ENCODE data around the gene KIAA0513. TPM values are rescaled to one million over a fixed set of nuclear protein-coding genes. Genes with fewer than 3 reads are reported as not detected.
A peak's percentile ranks its signal among the peaks of the same experiment; 100 is the strongest.

The KIAA0513 gene
- total RNA-seq, 1 donor from 2014 or later: 12.9 TPM

DNA sequence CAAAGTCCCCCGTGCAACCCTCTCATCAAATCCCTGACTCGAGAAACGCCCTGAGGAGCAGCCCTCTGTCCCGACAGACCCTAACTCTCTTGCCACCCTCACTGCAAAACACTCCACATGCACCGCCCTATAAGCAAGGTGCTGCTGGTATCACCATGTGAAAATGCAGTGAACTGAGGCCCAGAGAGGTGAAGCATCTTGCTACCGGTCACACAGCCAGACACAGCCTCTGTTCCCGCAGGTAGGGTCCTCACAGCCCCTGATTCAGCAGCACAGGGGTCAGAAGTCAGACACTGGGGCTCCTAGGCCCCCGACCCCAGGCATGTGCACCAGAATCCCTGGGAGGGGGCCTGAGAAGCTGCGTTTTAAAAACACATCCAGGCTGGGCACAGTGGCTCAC, 83.6 kb downstream of the KIAA0513 start:
- Mint-ChIP-seq H3K27me3 (no peaks in the 10 kb centered on the region), H3K4me1 (ENCODE audit: unreplicated experiment) (peaks cover 24% of the 10 kb centered on the region), H3K4me3 (no peak overlapping the region), H3K36me3 (no peaks in the 10 kb centered on the region), H3K27ac (no peak overlapping the region), H3K9me3 (no peaks in the 10 kb centered on the region)
- no peak for TF ChIP-seq CTCF (conservative IDR thresholded peaks at IDR 0.05)
- DNase-seq (ENCODE audit: extremely low spot score, unreplicated experiment): no peak

DNA sequence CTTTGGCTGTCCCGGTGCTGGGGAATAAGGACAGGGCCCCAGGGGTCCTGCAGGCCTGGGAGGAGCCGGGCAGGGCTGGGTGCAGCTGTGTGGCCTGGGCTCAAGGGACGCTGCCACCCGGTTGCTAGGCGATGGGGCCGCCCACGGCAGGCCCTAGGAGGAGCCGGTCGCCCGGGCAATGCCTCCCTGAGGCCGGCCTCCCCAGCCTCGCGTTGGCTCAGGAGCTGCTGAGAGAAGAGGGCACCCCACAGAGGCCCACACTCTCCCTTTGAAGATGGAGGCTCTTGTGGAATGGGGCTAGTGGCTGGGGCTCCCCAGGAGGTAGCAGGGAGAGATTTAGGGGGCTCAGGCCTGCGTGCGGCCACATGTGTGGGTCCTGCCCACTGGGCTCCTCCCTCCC, 84.8 kb downstream of the KIAA0513 start, which contains the start of gene CIBAR2:
CIBAR2 (minus strand) TSS at position 109 of the 400 bp plus-strand sequence. CDS start 120 bp downstream, outside the sequence.
- no peaks in the 10 kb centered on the region for H3K27me3 Mint-ChIP-seq
- H3K36me3 Mint-ChIP-seq: no peaks in the 10 kb centered on the region
- H3K9me3 Mint-ChIP-seq: no peaks in the 10 kb centered on the region
- peaks cover 29% of the 10 kb centered on the region for H3K4me1 Mint-ChIP-seq (ENCODE audit: unreplicated experiment)
- no peak within 1 kb of the TSS for H3K4me3 Mint-ChIP-seq
- DNase-seq (ENCODE audit: extremely low spot score, unreplicated experiment): no peak
- H3K27ac Mint-ChIP-seq: no peak within 1 kb of the TSS
- no peak for TF ChIP-seq CTCF (conservative IDR thresholded peaks at IDR 0.05)

DNA sequence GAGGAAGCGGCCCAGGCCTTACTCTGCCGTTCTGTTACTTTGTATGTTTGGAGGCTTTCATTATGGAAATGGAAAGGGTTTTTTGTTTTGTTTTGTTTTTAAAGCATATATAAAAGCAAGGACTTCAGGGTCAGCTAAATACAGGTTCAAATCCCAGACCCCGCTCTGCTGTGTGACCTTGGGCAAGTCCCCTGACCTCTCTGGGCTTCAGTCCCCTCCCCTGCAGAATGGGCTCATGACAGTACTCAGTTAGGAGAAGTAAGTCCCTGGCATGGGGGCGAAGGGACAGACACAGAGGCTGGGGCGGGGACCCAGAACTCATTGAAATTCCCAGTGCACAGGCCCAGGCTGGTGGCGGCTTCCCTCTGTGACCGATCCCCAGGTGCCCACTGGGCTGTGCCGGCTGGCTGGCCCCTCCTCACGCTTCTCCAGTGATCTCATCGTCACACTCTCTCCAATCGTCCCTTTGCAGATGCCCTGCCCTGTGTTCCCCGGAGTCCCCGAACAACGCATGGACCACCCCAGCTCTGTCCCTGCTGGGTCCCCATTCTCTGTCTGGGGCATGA, 85.7 kb downstream of the KIAA0513 start:
- Mint-ChIP-seq H3K9me3 (no peaks in the 10 kb centered on the region), H3K27ac (no peak overlapping the region), H3K4me3 (no peak overlapping the region), H3K4me1 (ENCODE audit: unreplicated experiment) (peaks cover 29% of the 10 kb centered on the region), H3K27me3 (no peaks in the 10 kb centered on the region), H3K36me3 (no peaks in the 10 kb centered on the region)
- no peak for DNase-seq (ENCODE audit: extremely low spot score, unreplicated experiment)
- no peak for TF ChIP-seq CTCF (conservative IDR thresholded peaks at IDR 0.05)

DNA sequence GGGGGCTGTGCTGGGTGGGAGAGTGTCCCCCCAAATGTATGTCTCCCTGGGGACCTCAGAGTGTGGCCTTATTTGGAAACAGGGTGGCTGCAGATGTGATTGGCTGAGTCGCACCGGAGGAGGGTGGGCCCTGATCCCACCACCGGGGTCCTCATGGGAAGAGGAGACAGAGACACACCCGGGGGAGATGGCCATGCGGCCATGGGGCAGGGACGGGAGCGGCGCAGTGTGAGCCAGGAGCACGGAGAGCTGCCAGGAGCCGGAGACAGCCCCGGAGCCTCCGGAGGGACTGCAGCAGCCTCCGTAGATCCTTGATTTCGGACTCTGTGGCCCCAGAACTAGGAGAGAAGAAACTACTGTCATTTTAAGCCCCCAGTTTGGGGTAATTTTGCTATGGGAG, 86.3 kb downstream of the KIAA0513 start:
- H3K27ac Mint-ChIP-seq: no peak overlapping the region
- no peak overlapping the region for H3K4me3 Mint-ChIP-seq
- peaks cover 29% of the 10 kb centered on the region for H3K4me1 Mint-ChIP-seq (ENCODE audit: unreplicated experiment)
- no peaks in the 10 kb centered on the region for H3K36me3 Mint-ChIP-seq
- H3K27me3 Mint-ChIP-seq: no peaks in the 10 kb centered on the region
- no peaks in the 10 kb centered on the region for H3K9me3 Mint-ChIP-seq
- no peak for TF ChIP-seq CTCF (conservative IDR thresholded peaks at IDR 0.05)
- DNase-seq (ENCODE audit: extremely low spot score, unreplicated experiment): no peak

GRCh38 chr16:85114909-85115567, 87.4 kb downstream of the KIAA0513 start:
- Mint-ChIP-seq H3K4me1 (ENCODE audit: unreplicated experiment) (peaks cover 29% of the 10 kb centered on the region), H3K9me3 (no peaks in the 10 kb centered on the region), H3K27ac (peak overlapping the region; percentile 82), H3K36me3 (no peaks in the 10 kb centered on the region), H3K27me3 (no peaks in the 10 kb centered on the region), H3K4me3 (peak overlapping the region; percentile 66)
- peak; percentile 96 for TF ChIP-seq CTCF (conservative IDR thresholded peaks at IDR 0.05)
- peak; percentile 94 for DNase-seq (ENCODE audit: extremely low spot score, unreplicated experiment)
